HL-60 (cell line): Measurements from ENCODE around the gene GABBR1.

Experiments
- DNase-seq, 2 experiments: peaks; one replicate each; pipeline ENCODE4 v3.0.0-alpha.2; 2010 to 2020; ENCODE audit warnings: low read depth in 1 of 2, low spot score in 1 of 2
- H3K27ac ChIP-seq: fragments of 250-450 bp; sonication (Bioruptor Pico); replicated peaks from 2 replicates; pipeline ENCODE4 v1.5.1; 2020; ENCODE audit warnings: mild to moderate bottlenecking, moderate library complexity
- H3K27me3 ChIP-seq: fragments of 250-450 bp; sonication (Bioruptor Pico); 2 replicates; pipeline ENCODE4 v1.5.1; 2021; ENCODE audit warnings: mild to moderate bottlenecking, moderate library complexity; ENCODE audit not compliant: insufficient read depth, poor library complexity, severe bottlenecking
- H3K4me3 ChIP-seq: replicated peaks from 2 replicates; pipeline ENCODE4 v1.5.1; 2011; ENCODE audit warnings: mild to moderate bottlenecking, control low read depth, low read length; ENCODE audit not compliant: insufficient read depth
- GABPA ChIP-seq: IDR thresholded peaks from 2 replicates; pipeline ENCODE4 v1.6.1; 2012; ENCODE audit warnings: low read depth
- POLR2AphosphoS5 ChIP-seq: IDR thresholded peaks from 2 replicates; pipeline ENCODE4 v1.6.1; 2012; ENCODE audit warnings: low read depth
- REST ChIP-seq: IDR thresholded peaks from 2 replicates; pipeline ENCODE4 v1.6.1; 2012; ENCODE audit warnings: low read depth; ENCODE audit not compliant: insufficient replicate concordance
- SPI1 ChIP-seq: IDR thresholded peaks from 2 replicates; pipeline ENCODE4 v1.6.1; 2012; ENCODE audit warnings: low read depth, mild to moderate bottlenecking, borderline replicate concordance
- TF ChIP-seq, protein P1 (sequence below): IDR thresholded peaks from one replicate; pipeline ENCODE4 v1.5.1; 2011; ENCODE audit warnings: low read length, control low read depth, inconsistent platforms; ENCODE audit not compliant: insufficient read depth

Gene GABBR1

DNA sequence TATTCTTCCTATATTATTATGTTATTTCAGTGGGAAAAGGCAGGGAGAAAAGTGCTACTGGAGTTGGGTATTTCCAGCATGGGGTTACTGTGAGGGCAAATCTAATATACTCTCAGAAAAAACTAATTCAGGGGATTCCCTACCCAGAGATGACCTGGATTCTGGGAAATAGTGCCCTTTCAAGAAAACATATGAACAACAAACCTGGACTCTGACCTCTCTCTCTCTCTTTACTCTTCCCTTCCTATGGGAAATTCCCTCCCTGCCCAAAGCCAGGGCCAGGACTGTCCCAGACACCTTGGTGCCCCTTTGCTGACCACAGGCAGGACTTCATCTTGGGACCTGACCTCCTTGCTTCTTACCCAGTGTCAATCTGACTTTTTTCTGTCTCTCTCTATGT is 71.9 kb downstream of the GABBR1 start:
- Histone ChIP-seq H3K27ac (no peak overlapping the region), H3K4me3 (no peak overlapping the region), H3K27me3 (no peaks in the 10 kb centered on the region)
- DNase-seq, result no peak
- TF ChIP-seq POLR2AphosphoS5 (no peak), SPI1 (no peak), REST (no peak), GABPA (no peak)
- TF ChIP-seq, protein P1, sequence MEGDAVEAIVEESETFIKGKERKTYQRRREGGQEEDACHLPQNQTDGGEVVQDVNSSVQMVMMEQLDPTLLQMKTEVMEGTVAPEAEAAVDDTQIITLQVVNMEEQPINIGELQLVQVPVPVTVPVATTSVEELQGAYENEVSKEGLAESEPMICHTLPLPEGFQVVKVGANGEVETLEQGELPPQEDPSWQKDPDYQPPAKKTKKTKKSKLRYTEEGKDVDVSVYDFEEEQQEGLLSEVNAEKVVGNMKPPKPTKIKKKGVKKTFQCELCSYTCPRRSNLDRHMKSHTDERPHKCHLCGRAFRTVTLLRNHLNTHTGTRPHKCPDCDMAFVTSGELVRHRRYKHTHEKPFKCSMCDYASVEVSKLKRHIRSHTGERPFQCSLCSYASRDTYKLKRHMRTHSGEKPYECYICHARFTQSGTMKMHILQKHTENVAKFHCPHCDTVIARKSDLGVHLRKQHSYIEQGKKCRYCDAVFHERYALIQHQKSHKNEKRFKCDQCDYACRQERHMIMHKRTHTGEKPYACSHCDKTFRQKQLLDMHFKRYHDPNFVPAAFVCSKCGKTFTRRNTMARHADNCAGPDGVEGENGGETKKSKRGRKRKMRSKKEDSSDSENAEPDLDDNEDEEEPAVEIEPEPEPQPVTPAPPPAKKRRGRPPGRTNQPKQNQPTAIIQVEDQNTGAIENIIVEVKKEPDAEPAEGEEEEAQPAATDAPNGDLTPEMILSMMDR, result no peak

DNA sequence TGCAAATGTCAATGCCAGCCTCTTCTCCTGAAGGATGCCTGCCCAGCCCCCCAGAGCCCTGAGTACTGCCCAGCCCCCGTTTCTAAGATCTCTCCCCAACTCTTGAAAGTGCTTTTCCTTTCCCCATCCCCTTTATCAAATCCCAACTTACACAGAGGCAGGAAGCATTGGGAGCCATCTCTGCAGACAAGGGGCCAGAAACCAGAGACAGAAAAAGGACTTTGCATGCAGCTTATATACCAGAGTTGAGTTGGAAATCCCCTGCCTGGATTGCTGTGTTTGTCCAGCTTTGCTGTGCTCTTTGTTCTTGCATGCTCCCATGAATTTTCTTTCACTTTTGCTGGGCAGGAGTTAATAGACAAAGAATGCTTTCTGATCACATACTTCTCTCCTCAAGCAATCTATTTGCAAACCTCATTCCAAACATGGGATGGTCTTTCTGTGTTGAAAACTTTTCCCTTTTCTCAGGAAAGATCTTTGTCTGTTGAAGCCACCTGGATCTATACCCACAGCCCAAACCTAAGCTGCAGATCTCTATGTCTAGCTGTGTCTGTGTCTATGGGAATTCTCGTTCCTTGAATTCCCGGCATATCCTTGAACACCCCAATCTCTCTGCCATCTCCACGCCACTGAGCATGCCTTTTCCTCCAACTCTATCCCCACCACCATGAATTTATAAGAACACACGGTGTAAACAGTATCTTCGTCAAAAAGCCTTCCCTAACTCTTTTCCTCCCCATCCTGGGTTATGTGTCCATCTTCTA is 73.3 kb downstream of the GABBR1 start, which contains the start of gene UBD:
Gene UBD (minus strand): TSS at position 209 of the 764 bp plus-strand sequence. CDS start 31 bp downstream, at position 178.
- Histone ChIP-seq H3K27me3 (peaks cover 7% of the 10 kb centered on the region), H3K4me3 (no peak within 1 kb of the TSS), H3K27ac (no peak within 1 kb of the TSS)
- no peak for DNase-seq
- TF ChIP-seq SPI1 (no peak), GABPA (no peak)

DNA sequence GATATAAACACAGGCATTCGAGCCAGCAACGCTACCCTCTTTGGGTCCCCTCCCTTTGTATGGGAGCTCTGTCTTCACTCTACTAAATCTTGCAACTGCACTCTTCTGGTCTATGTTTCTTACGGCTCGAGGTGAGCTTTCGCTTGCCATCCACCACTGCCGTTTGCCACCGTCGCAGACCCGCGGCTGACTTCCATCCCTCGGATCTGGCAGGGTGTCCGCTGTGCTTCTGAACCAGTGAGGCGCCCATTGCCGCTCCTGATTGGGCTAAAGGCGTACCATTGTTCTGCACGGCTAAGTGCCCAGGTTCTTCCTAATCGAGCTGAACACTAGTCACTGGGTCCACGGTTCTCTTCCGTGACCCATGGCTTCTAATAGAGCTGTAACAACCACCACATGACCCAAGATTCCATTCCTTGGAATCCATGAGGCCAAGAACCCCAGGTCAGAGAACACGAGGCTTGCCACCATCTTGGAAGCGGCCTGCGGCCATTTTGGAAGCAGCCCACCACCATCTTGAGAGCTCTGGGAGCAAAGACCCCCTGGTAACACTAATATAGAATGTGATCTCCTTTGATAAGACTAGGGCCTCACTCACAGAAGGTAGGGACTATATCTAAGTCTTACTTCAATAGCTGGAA is 74.4 kb downstream of the GABBR1 start:
- H3K4me3 ChIP-seq, result no peak overlapping the region
- H3K27ac ChIP-seq, result no peak overlapping the region
- peaks cover 19% of the 10 kb centered on the region for H3K27me3 ChIP-seq
- TF ChIP-seq SPI1 (no peak), REST (no peak), GABPA (no peak), POLR2AphosphoS5 (no peak)
- TF ChIP-seq, protein P1, result no peak
- DNase-seq, result no peak

GRCh38 chr6:29557320-29557719 is 75.7 kb downstream of the GABBR1 start:
- TF ChIP-seq GABPA, result no peak
- TF ChIP-seq REST, result no peak
- no peak for TF ChIP-seq POLR2AphosphoS5
- peaks cover 29% of the 10 kb centered on the region for H3K27me3 ChIP-seq

More at GRCh38 chr6:29557320-29557719, 75.7 kb downstream of the GABBR1 start:
- Histone ChIP-seq H3K4me3 (no peak overlapping the region), H3K27ac (no peak overlapping the region)
- no peak for DNase-seq
